ENCODE results near the gene CLIC1. TPM values are rescaled to one million over a fixed set of nuclear protein-coding genes. Genes with fewer than 3 reads are reported as not detected.

The CLIC1 gene
- total RNA-seq, 4 donors from 2014 or later, result 253 to 375 (median 362) TPM

- no peak for TF ChIP-seq POLR2A (IDR thresholded peaks at IDR 0.05)
- no peak for TF ChIP-seq EP300 (IDR thresholded peaks at IDR 0.05; ENCODE audit: low read depth)
- TF ChIP-seq CTCF (IDR thresholded peaks at IDR 0.05), result no peak
- no peak for TF ChIP-seq POLR2AphosphoS5 (IDR thresholded peaks at IDR 0.05)
- 95% methylated on average over 10 of the region's 10 CpGs; no CpG with 5 or more reads in 1 of the 2 donors for WGBS, 2 donors (ENCODE audit: low coverage in 1 of 2)
- Histone ChIP-seq H3K36me3 (peaks cover 0 to 19% (median 6%) of the 10 kb centered on the region in 4 donors), H3K4me3 (no peak overlapping the region), H3K27me3 (no peaks in the 10 kb centered on the region), H3K9me3 (no peaks in the 10 kb centered on the region), H3K4me1 (peaks cover 17 to 27% (median 24%) of the 10 kb centered on the region in 4 donors), H3K27ac (no peak overlapping the region)
- no peak for DNase-seq
- intact Hi-C loops (cut with DNase I; ENCODE audit: low total_unique reads), result no loop called here
- in situ Hi-C loops (cut with MboI; ENCODE audit: low pct_ligation_motif_present in 1 of 4, low pct_unique_long_range_greater_than_20kb in 1 of 4, low sequenced_read_pairs in 3 of 4), result no loop called here
Observed at GRCh38 chr6:31779908-31780307, 43.6 kb upstream of the CLIC1 start.

GRCh38 chr6:31778999-31779885, 42.9 kb upstream of the CLIC1 start:
- TF ChIP-seq EP300 (IDR thresholded peaks at IDR 0.05; ENCODE audit: low read depth) (no peak), CTCF (IDR thresholded peaks at IDR 0.05) (no peak)
- in situ Hi-C loops (cut with MboI; ENCODE audit: low pct_ligation_motif_present in 1 of 4, low pct_unique_long_range_greater_than_20kb in 1 of 4, low sequenced_read_pairs in 3 of 4) (no loop called here), intact Hi-C loops (cut with DNase I; ENCODE audit: low total_unique reads) (no loop called here)
- 92 to 95% methylated on average over 4 to 42 of the region's 43 CpGs for WGBS, 2 donors (ENCODE audit: low coverage in 1 of 2)
- no peak overlapping the region for H3K4me3 ChIP-seq
- no peaks in the 10 kb centered on the region for H3K9me3 ChIP-seq
- DNase-seq, result no peak
- peaks cover 0 to 14% (median 3%) of the 10 kb centered on the region in 4 donors for H3K36me3 ChIP-seq
- H3K4me1 ChIP-seq, result peaks cover 17 to 31% (median 27%) of the 10 kb centered on the region in 4 donors
- no peaks in the 10 kb centered on the region for H3K27me3 ChIP-seq
- no peak overlapping the region for H3K27ac ChIP-seq

GRCh38 chr6:31778193-31778592, 41.9 kb upstream of the CLIC1 start:
- intact Hi-C loops (cut with DNase I; ENCODE audit: low total_unique reads), result no loop called here
- H3K27ac ChIP-seq, result no peak overlapping the region

More at GRCh38 chr6:31778193-31778592, 41.9 kb upstream of the CLIC1 start:
- no peaks in the 10 kb centered on the region for H3K27me3 ChIP-seq
- in situ Hi-C loops (cut with MboI; ENCODE audit: low pct_ligation_motif_present in 1 of 4, low pct_unique_long_range_greater_than_20kb in 1 of 4, low sequenced_read_pairs in 3 of 4), result no loop called here
- H3K4me3 ChIP-seq, result no peak overlapping the region
- DNase-seq, result no peak
- TF ChIP-seq POLR2A (IDR thresholded peaks at IDR 0.05), result no peak
- TF ChIP-seq EP300 (IDR thresholded peaks at IDR 0.05; ENCODE audit: low read depth), result no peak
- no peak for TF ChIP-seq CTCF (IDR thresholded peaks at IDR 0.05)
- no peak for TF ChIP-seq POLR2AphosphoS5 (IDR thresholded peaks at IDR 0.05)
- peaks cover 17 to 31% (median 27%) of the 10 kb centered on the region in 4 donors for H3K4me1 ChIP-seq
- WGBS, 2 donors (ENCODE audit: low coverage in 1 of 2), result 93% methylated on average over 5 of the region's 5 CpGs; no CpG with 5 or more reads in 1 of the 2 donors
- H3K9me3 ChIP-seq, result no peaks in the 10 kb centered on the region
- peaks cover 0 to 10% (median 0%) of the 10 kb centered on the region in 4 donors for H3K36me3 ChIP-seq

All from transverse colon (tissue), 4 donors.